Trophoblast cell (in vitro differentiated cells and primary cell): Measurements from ENCODE around the gene PHGDH.

Experiments
- DNase-seq, 2 donors: peaks; one replicate each; pipeline ENCODE4 v3.0.0-alpha.2; 2016
- H2AFZ ChIP-seq: 2 replicates; pipeline ENCODE4 v1.6.1; 2013; ENCODE audit warnings: low read length, moderate library complexity, mild to moderate bottlenecking; ENCODE audit not compliant: insufficient read depth, poor library complexity
- H2AK5ac ChIP-seq: 2 replicates; pipeline ENCODE4 v1.6.1; 2013; ENCODE audit warnings: mild to moderate bottlenecking, low read length
- H2BK120ac ChIP-seq: 2 replicates; pipeline ENCODE4 v1.6.1; 2013; ENCODE audit warnings: low read length, mild to moderate bottlenecking, moderate library complexity; ENCODE audit not compliant: insufficient read depth, poor library complexity
- H2BK12ac ChIP-seq: 2 replicates; pipeline ENCODE4 v1.6.1; 2013; ENCODE audit warnings: mild to moderate bottlenecking, low read length, moderate library complexity
- H2BK5ac ChIP-seq: 2 replicates; pipeline ENCODE4 v1.6.1; 2013; ENCODE audit warnings: low read length, low read depth, moderate library complexity, mild to moderate bottlenecking; ENCODE audit not compliant: poor library complexity
- H3K14ac ChIP-seq: 2 replicates; pipeline ENCODE4 v1.6.1; 2013; ENCODE audit warnings: mild to moderate bottlenecking, low read length
- H3K18ac ChIP-seq: 2 replicates; pipeline ENCODE4 v1.6.1; 2013; ENCODE audit warnings: mild to moderate bottlenecking, low read length
- H3K23ac ChIP-seq: 2 replicates; pipeline ENCODE4 v1.6.1; 2013; ENCODE audit warnings: low read length
- H3K27ac ChIP-seq: 2 replicates; pipeline ENCODE4 v1.5.1; 2013; ENCODE audit warnings: low read depth, mild to moderate bottlenecking, inconsistent platforms, low read length, moderate library complexity
- H3K27me3 ChIP-seq: 2 replicates; pipeline ENCODE4 v1.6.1; 2013; ENCODE audit warnings: inconsistent platforms, mild to moderate bottlenecking, low read length, moderate library complexity; ENCODE audit not compliant: insufficient read depth
- H3K36me3 ChIP-seq, 2 experiments: 1 replicate in 1 of 2; 2 replicates in 1 of 2; pipeline ENCODE4 v1.6.1; 2013; ENCODE audit warnings: low read length in 2 of 2, mild to moderate bottlenecking in 2 of 2, moderate library complexity in 1 of 2; ENCODE audit not compliant: insufficient read depth in 2 of 2, control insufficient read depth in 1 of 2
- H3K4ac ChIP-seq: 2 replicates; pipeline ENCODE4 v1.6.1; 2013; ENCODE audit warnings: low read depth, mild to moderate bottlenecking, low read length, moderate library complexity
- H3K4me1 ChIP-seq, 2 experiments: 1 replicate in 1 of 2; 2 replicates in 1 of 2; pipeline ENCODE4 v1.6.1; 2013; ENCODE audit warnings: low read length in 2 of 2, mild to moderate bottlenecking in 2 of 2, moderate library complexity in 1 of 2; ENCODE audit not compliant: insufficient read depth in 2 of 2, control insufficient read depth in 1 of 2
- H3K4me2 ChIP-seq: 2 replicates; pipeline ENCODE4 v1.6.1; 2013; ENCODE audit warnings: inconsistent platforms, mild to moderate bottlenecking, low read length, moderate library complexity
- H3K4me3 ChIP-seq: 2 replicates; pipeline ENCODE4 v1.5.1; 2013; ENCODE audit warnings: mild to moderate bottlenecking, low read depth, low read length, inconsistent platforms
- H3K79me1 ChIP-seq: one replicate; pipeline ENCODE4 v1.6.1; 2013; ENCODE audit warnings: low read length
- H3K79me2 ChIP-seq: 2 replicates; pipeline ENCODE4 v1.6.1; 2013; ENCODE audit warnings: low read length, mild to moderate bottlenecking; ENCODE audit not compliant: control insufficient read depth, insufficient read depth, poor library complexity
- H3K9ac ChIP-seq: 2 replicates; pipeline ENCODE4 v1.6.1; 2013; ENCODE audit warnings: mild to moderate bottlenecking, low read length
- H3K9me3 ChIP-seq: 2 replicates; pipeline ENCODE4 v1.6.1; 2013; ENCODE audit warnings: low read depth, mild to moderate bottlenecking, control low read depth, inconsistent platforms, low read length; ENCODE audit not compliant: insufficient read depth
- H4K12ac ChIP-seq: 2 replicates; pipeline ENCODE4 v1.6.1; 2013; ENCODE audit warnings: low read depth, mild to moderate bottlenecking, low read length, moderate library complexity
- H4K8ac ChIP-seq: 2 replicates; pipeline ENCODE4 v1.6.1; 2013; ENCODE audit warnings: low read depth, mild to moderate bottlenecking, low read length, moderate library complexity
- H4K91ac ChIP-seq: one replicate; pipeline ENCODE4 v1.6.1; 2013; ENCODE audit warnings: low read depth, mild to moderate bottlenecking, low read length, moderate library complexity
- WGBS: extraction: QIAGEN DNeasy Blood & Tissue Kit; methylation state at CpG from one replicate; pipeline ENCODE4 v1.1.7; 2013; ENCODE audit warnings: missing lambda C conversion rate; ENCODE audit not compliant: insufficient read length, insufficient coverage; ENCODE audit errors: extremely low coverage; 5-methylcytosine and 5-hydroxymethylcytosine counted together

PHGDH gene

GRCh38 chr1:119733754-119734153 lies 22.0 kb downstream of the PHGDH start:
- H3K9me3 ChIP-seq: no peaks in the 10 kb centered on the region

DNA sequence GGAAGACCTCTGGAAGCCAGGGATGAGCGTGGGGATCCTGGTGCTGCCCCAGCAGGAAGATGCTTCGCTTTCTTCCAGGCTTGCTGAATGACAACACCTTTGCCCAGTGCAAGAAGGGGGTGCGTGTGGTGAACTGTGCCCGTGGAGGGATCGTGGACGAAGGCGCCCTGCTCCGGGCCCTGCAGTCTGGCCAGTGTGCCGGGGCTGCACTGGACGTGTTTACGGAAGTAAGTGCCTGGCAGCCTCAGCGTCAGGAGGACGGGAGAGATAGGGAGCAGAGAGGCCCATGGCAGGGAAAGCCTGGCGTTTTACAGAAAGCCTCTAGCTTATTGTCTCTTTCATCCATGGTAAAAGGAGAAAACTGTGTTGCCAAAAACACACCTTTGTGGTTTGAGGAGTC lies 23.5 kb downstream of the PHGDH start:
- Histone ChIP-seq H2BK12ac (no peak overlapping the region), H3K9me3 (no peaks in the 10 kb centered on the region), H3K79me1 (no peaks in the 10 kb centered on the region), H3K4me3 (no peak overlapping the region), H3K9ac (no peak overlapping the region), H2BK5ac (no peak overlapping the region), H3K14ac (no peak overlapping the region), H3K4me2 (no peak overlapping the region), H2BK120ac (no peak overlapping the region), H3K18ac (no peak overlapping the region), H4K8ac (no peak overlapping the region), H3K4ac (no peak overlapping the region), H3K23ac (no peak overlapping the region), H4K91ac (no peak overlapping the region), H3K27ac (no peak overlapping the region), H4K12ac (no peak overlapping the region), H3K27me3 (no peaks in the 10 kb centered on the region), H3K4me1 (peaks cover 15 to 23% of the 10 kb centered on the region in 2 experiments), H2AK5ac (no peak overlapping the region), H2AFZ (no peak overlapping the region), H3K79me2 (no peaks in the 10 kb centered on the region), H3K36me3 (peaks cover 53 to 62% of the 10 kb centered on the region in 2 experiments)
- no peak for DNase-seq
- WGBS: no CpG with 5 or more reads among the region's 14 CpGs

More at GRCh38 chr1:119733754-119734153, 22.0 kb downstream of the PHGDH start:
- Histone ChIP-seq H3K4me3 (no peak overlapping the region), H3K79me1 (no peaks in the 10 kb centered on the region), H3K27me3 (no peaks in the 10 kb centered on the region), H3K14ac (no peak overlapping the region), H3K4me1 (peaks cover 15 to 28% of the 10 kb centered on the region in 2 experiments), H2AFZ (no peak overlapping the region), H3K18ac (no peak overlapping the region), H3K4ac (no peak overlapping the region), H3K23ac (no peak overlapping the region), H3K9ac (no peak overlapping the region), H3K79me2 (no peaks in the 10 kb centered on the region), H2BK5ac (no peak overlapping the region), H4K12ac (no peak overlapping the region), H4K91ac (no peak overlapping the region), H2AK5ac (no peak overlapping the region), H2BK120ac (no peak overlapping the region), H3K36me3 (peaks cover 51 to 65% of the 10 kb centered on the region in 2 experiments), H3K4me2 (no peak overlapping the region), H2BK12ac (no peak overlapping the region), H3K27ac (no peak overlapping the region), H4K8ac (no peak overlapping the region)
- DNase-seq: no peak
- WGBS: no CpG with 5 or more reads among the region's 3 CpGs

DNA sequence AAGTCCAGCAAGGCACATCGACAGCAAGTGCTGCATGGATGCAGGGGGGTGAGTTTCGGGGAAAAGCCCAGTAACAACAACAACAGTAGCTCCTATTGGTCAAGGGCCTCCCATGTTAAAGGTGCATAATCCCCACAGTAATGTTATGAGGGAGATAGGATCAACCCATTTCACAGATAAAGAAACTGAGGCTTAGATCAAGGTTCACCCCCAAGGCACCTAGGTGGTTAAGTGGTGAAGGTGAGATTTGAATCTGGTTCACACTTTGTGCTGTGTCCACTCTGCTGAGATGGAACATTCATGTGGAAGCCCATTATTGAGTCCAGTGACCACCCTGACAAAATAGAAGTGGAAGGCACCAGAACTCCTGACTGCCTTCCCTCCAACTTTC lies 24.9 kb downstream of the PHGDH start:
- Histone ChIP-seq H3K9me3 (no peaks in the 10 kb centered on the region), H3K36me3 (peaks cover 65 to 71% of the 10 kb centered on the region in 2 experiments), H2BK12ac (no peak overlapping the region), H3K18ac (no peak overlapping the region), H3K27ac (no peak overlapping the region), H3K79me1 (no peaks in the 10 kb centered on the region), H3K4ac (no peak overlapping the region), H3K79me2 (no peaks in the 10 kb centered on the region), H3K23ac (no peak overlapping the region), H2AK5ac (no peak overlapping the region), H4K12ac (no peak overlapping the region), H3K9ac (no peak overlapping the region), H4K8ac (no peak overlapping the region), H3K27me3 (no peaks in the 10 kb centered on the region), H3K14ac (no peak overlapping the region), H2BK120ac (no peak overlapping the region), H4K91ac (no peak overlapping the region), H3K4me2 (no peak overlapping the region), H2AFZ (no peak overlapping the region), H3K4me1 (peaks cover 9 to 13% of the 10 kb centered on the region in 2 experiments), H2BK5ac (no peak overlapping the region), H3K4me3 (no peak overlapping the region)
- no peak for DNase-seq
- WGBS: no CpG with 5 or more reads among the region's 2 CpGs

GRCh38 chr1:119737040-119737682 lies 25.4 kb downstream of the PHGDH start:
- Histone ChIP-seq H2AFZ (no peak overlapping the region), H2BK5ac (no peak overlapping the region), H3K4me3 (no peak overlapping the region), H3K27ac (no peak overlapping the region), H3K27me3 (no peaks in the 10 kb centered on the region), H4K12ac (no peak overlapping the region), H4K91ac (no peak overlapping the region), H3K23ac (no peak overlapping the region), H3K79me2 (no peaks in the 10 kb centered on the region), H3K4me1 (peaks cover 4 to 8% of the 10 kb centered on the region in 2 experiments), H3K14ac (no peak overlapping the region), H3K79me1 (no peaks in the 10 kb centered on the region), H3K4me2 (no peak overlapping the region), H3K36me3 (peaks cover 68 to 75% of the 10 kb centered on the region in 2 experiments), H3K4ac (no peak overlapping the region), H3K18ac (no peak overlapping the region), H3K9me3 (no peaks in the 10 kb centered on the region), H2BK12ac (no peak overlapping the region), H4K8ac (no peak overlapping the region), H3K9ac (no peak overlapping the region), H2AK5ac (no peak overlapping the region), H2BK120ac (no peak overlapping the region)
- WGBS: no CpG with 5 or more reads among the region's 16 CpGs
- no peak for DNase-seq
